HG03175 (cell line): ENCODE results near the gene BCR.

Experiments used
- ATAC-seq: cut with Tn5 transposase; IDR thresholded peaks from one replicate; pipeline ENCODE4 v1.9.1; 2021; ENCODE audit warnings: mild to moderate bottlenecking, moderate library complexity; ENCODE audit not compliant: unreplicated experiment

The BCR gene

GRCh38 chr22:23193882-23194281, 13.6 kb downstream of the BCR start:
- no peak for ATAC-seq

- ATAC-seq = no peak
Measured at GRCh38 chr22:23196165-23196564, 15.9 kb downstream of the BCR start.

GRCh38 chr22:23197836-23198235, 17.5 kb downstream of the BCR start:
- ATAC-seq = no peak

GRCh38 chr22:23199159-23199558, 18.9 kb downstream of the BCR start:
- ATAC-seq = no peak

GRCh38 chr22:23200898-23201297, 20.6 kb downstream of the BCR start:
- ATAC-seq = no peak

- no peak for ATAC-seq
Measured at GRCh38 chr22:23202812-23203451, 22.6 kb downstream of the BCR start.

- ATAC-seq = no peak
Measured at GRCh38 chr22:23203452-23204124, 23.3 kb downstream of the BCR start.

GRCh38 chr22:23204125-23204488, 23.8 kb downstream of the BCR start:
- ATAC-seq = no peak

- ATAC-seq = no peak
Measured at GRCh38 chr22:23204541-23205157, 24.3 kb downstream of the BCR start.

GRCh38 chr22:23205339-23206049, 25.2 kb downstream of the BCR start:
- ATAC-seq = no peak

- no peak for ATAC-seq
Measured at GRCh38 chr22:23206915-23207314, 26.6 kb downstream of the BCR start.

- ATAC-seq = no peak
Measured at GRCh38 chr22:23207729-23208393, 27.6 kb downstream of the BCR start.

GRCh38 chr22:23210428-23211170, 30.3 kb downstream of the BCR start:
- ATAC-seq = no peak

- ATAC-seq = no peak
Measured at GRCh38 chr22:23211622-23212021, 31.3 kb downstream of the BCR start.

GRCh38 chr22:23212061-23213021, 32.0 kb downstream of the BCR start:
- ATAC-seq = no peak

GRCh38 chr22:23213022-23213555, 32.8 kb downstream of the BCR start:
- ATAC-seq = no peak

- ATAC-seq = no peak
Measured at GRCh38 chr22:23213581-23214334, 33.4 kb downstream of the BCR start.

- ATAC-seq = no peak
Measured at GRCh38 chr22:23214398-23214797, 34.1 kb downstream of the BCR start.
